Measurements from ENCODE around the gene TBC1D22A.
"Not testable (repeated sequence)": the region's sequence is repeated elsewhere in the genome, so short reads cannot be mapped to it uniquely, and the experiment has no call there.

TBC1D22A gene

GRCh38 chr22:46779023-46779422 is 16.6 kb downstream of the TBC1D22A start:
- Histone ChIP-seq H3K4me3 (ENCODE audit: low read length) (no peak overlapping the region), H3K27me3 (replicated peaks; ENCODE audit: control insufficient read depth, insufficient read depth, low read length) (no peaks in the 10 kb centered on the region), H3K36me3 (ENCODE audit: control insufficient read depth, insufficient read depth, low read length, severe bottlenecking) (no peaks in the 10 kb centered on the region), H3K9me3 (ENCODE audit: control insufficient read depth, low read length) (no peaks in the 10 kb centered on the region), H3K9ac (ENCODE audit: low read length) (no peak overlapping the region), H3K4me1 (ENCODE audit: control insufficient read depth, insufficient read depth, low read length) (peaks cover 2% of the 10 kb centered on the region)
- no peak for DNase-seq (ENCODE audit: low read depth)

GRCh38 chr22:46779651-46780050 is 17.2 kb downstream of the TBC1D22A start:
- Histone ChIP-seq H3K4me3 (ENCODE audit: low read length) (no peak overlapping the region), H3K4me1 (ENCODE audit: control insufficient read depth, insufficient read depth, low read length) (peaks cover 8% of the 10 kb centered on the region), H3K36me3 (ENCODE audit: control insufficient read depth, insufficient read depth, low read length, severe bottlenecking) (no peaks in the 10 kb centered on the region), H3K9ac (ENCODE audit: low read length) (no peak overlapping the region), H3K9me3 (ENCODE audit: control insufficient read depth, low read length) (no peaks in the 10 kb centered on the region), H3K27me3 (replicated peaks; ENCODE audit: control insufficient read depth, insufficient read depth, low read length) (no peaks in the 10 kb centered on the region)
- DNase-seq (ENCODE audit: low read depth), result no peak

- no peak for DNase-seq (ENCODE audit: low read depth)
- no peaks in the 10 kb centered on the region for H3K9me3 ChIP-seq (ENCODE audit: control insufficient read depth, low read length)
- H3K36me3 ChIP-seq (ENCODE audit: control insufficient read depth, insufficient read depth, low read length, severe bottlenecking), result no peaks in the 10 kb centered on the region
- H3K4me1 ChIP-seq (ENCODE audit: control insufficient read depth, insufficient read depth, low read length), result peaks cover 8% of the 10 kb centered on the region
- no peak overlapping the region for H3K4me3 ChIP-seq (ENCODE audit: low read length)
- no peak overlapping the region for H3K9ac ChIP-seq (ENCODE audit: low read length)
- H3K27me3 ChIP-seq (replicated peaks; ENCODE audit: control insufficient read depth, insufficient read depth, low read length), result no peaks in the 10 kb centered on the region
These were observed 18.0 kb downstream of the TBC1D22A start for GRCh38 chr22:46780453-46780852.

GRCh38 chr22:46781291-46781690 is 18.8 kb downstream of the TBC1D22A start:
- Histone ChIP-seq H3K27me3 (replicated peaks; ENCODE audit: control insufficient read depth, insufficient read depth, low read length) (no peaks in the 10 kb centered on the region), H3K36me3 (ENCODE audit: control insufficient read depth, insufficient read depth, low read length, severe bottlenecking) (no peaks in the 10 kb centered on the region), H3K9ac (ENCODE audit: low read length) (no peak overlapping the region), H3K4me3 (ENCODE audit: low read length) (no peak overlapping the region), H3K4me1 (ENCODE audit: control insufficient read depth, insufficient read depth, low read length) (peaks cover 8% of the 10 kb centered on the region), H3K9me3 (ENCODE audit: control insufficient read depth, low read length) (peaks cover 4% of the 10 kb centered on the region)
- DNase-seq (ENCODE audit: low read depth), result no peak

GRCh38 chr22:46782200-46782599 is 19.8 kb downstream of the TBC1D22A start:
- DNase-seq (ENCODE audit: low read depth); H3K36me3 ChIP-seq (ENCODE audit: control insufficient read depth, insufficient read depth, low read length, severe bottlenecking); H3K4me1 ChIP-seq (ENCODE audit: control insufficient read depth, insufficient read depth, low read length); H3K4me3 ChIP-seq (ENCODE audit: low read length); H3K9ac ChIP-seq (ENCODE audit: low read length); H3K9me3 ChIP-seq (ENCODE audit: control insufficient read depth, low read length); H3K27me3 ChIP-seq (replicated peaks; ENCODE audit: control insufficient read depth, insufficient read depth, low read length): not testable (repeated sequence)

GRCh38 chr22:46783721-46784120 is 21.3 kb downstream of the TBC1D22A start:
- Histone ChIP-seq H3K9ac (ENCODE audit: low read length) (no peak overlapping the region), H3K4me1 (ENCODE audit: control insufficient read depth, insufficient read depth, low read length) (peaks cover 8% of the 10 kb centered on the region), H3K36me3 (ENCODE audit: control insufficient read depth, insufficient read depth, low read length, severe bottlenecking) (no peaks in the 10 kb centered on the region), H3K27me3 (replicated peaks; ENCODE audit: control insufficient read depth, insufficient read depth, low read length) (no peaks in the 10 kb centered on the region), H3K4me3 (ENCODE audit: low read length) (no peak overlapping the region), H3K9me3 (ENCODE audit: control insufficient read depth, low read length) (peaks cover 6% of the 10 kb centered on the region)
- DNase-seq (ENCODE audit: low read depth), result peak; percentile 31

- Histone ChIP-seq H3K4me3 (ENCODE audit: low read length) (no peak overlapping the region), H3K9me3 (ENCODE audit: control insufficient read depth, low read length) (peaks cover 6% of the 10 kb centered on the region), H3K36me3 (ENCODE audit: control insufficient read depth, insufficient read depth, low read length, severe bottlenecking) (peaks cover 6% of the 10 kb centered on the region), H3K4me1 (ENCODE audit: control insufficient read depth, insufficient read depth, low read length) (peaks cover 16% of the 10 kb centered on the region), H3K9ac (ENCODE audit: low read length) (no peak overlapping the region), H3K27me3 (replicated peaks; ENCODE audit: control insufficient read depth, insufficient read depth, low read length) (no peaks in the 10 kb centered on the region)
- DNase-seq (ENCODE audit: low read depth), result no peak
These were observed 26.2 kb downstream of the TBC1D22A start for GRCh38 chr22:46788441-46789172.

- Histone ChIP-seq H3K4me1 (ENCODE audit: control insufficient read depth, insufficient read depth, low read length) (peaks cover 8% of the 10 kb centered on the region), H3K4me3 (ENCODE audit: low read length) (no peak overlapping the region), H3K27me3 (replicated peaks; ENCODE audit: control insufficient read depth, insufficient read depth, low read length) (no peaks in the 10 kb centered on the region)
These were observed 27.5 kb downstream of the TBC1D22A start for GRCh38 chr22:46789992-46790391.

GRCh38 chr22:46791201-46791731 is 28.8 kb downstream of the TBC1D22A start:
- H3K4me3 ChIP-seq (ENCODE audit: low read length), result no peak overlapping the region
- peaks cover 20% of the 10 kb centered on the region for H3K36me3 ChIP-seq (ENCODE audit: control insufficient read depth, insufficient read depth, low read length, severe bottlenecking)
- DNase-seq (ENCODE audit: low read depth), result no peak
- peaks cover 2% of the 10 kb centered on the region for H3K9me3 ChIP-seq (ENCODE audit: control insufficient read depth, low read length)
- H3K9ac ChIP-seq (ENCODE audit: low read length), result peak overlapping the region; percentile 51
- no peaks in the 10 kb centered on the region for H3K27me3 ChIP-seq (replicated peaks; ENCODE audit: control insufficient read depth, insufficient read depth, low read length)
- H3K4me1 ChIP-seq (ENCODE audit: control insufficient read depth, insufficient read depth, low read length), result peaks cover 8% of the 10 kb centered on the region

More at GRCh38 chr22:46789992-46790391, 27.5 kb downstream of the TBC1D22A start:
- Histone ChIP-seq H3K9ac (ENCODE audit: low read length) (no peak overlapping the region), H3K36me3 (ENCODE audit: control insufficient read depth, insufficient read depth, low read length, severe bottlenecking) (peaks cover 14% of the 10 kb centered on the region), H3K9me3 (ENCODE audit: control insufficient read depth, low read length) (peaks cover 6% of the 10 kb centered on the region)
- no peak for DNase-seq (ENCODE audit: low read depth)

- no peak for DNase-seq (ENCODE audit: low read depth)
- Histone ChIP-seq H3K4me1 (ENCODE audit: control insufficient read depth, insufficient read depth, low read length) (peaks cover 8% of the 10 kb centered on the region), H3K9me3 (ENCODE audit: control insufficient read depth, low read length) (no peaks in the 10 kb centered on the region), H3K27me3 (replicated peaks; ENCODE audit: control insufficient read depth, insufficient read depth, low read length) (no peaks in the 10 kb centered on the region), H3K36me3 (ENCODE audit: control insufficient read depth, insufficient read depth, low read length, severe bottlenecking) (peaks cover 20% of the 10 kb centered on the region), H3K4me3 (ENCODE audit: low read length) (no peak overlapping the region), H3K9ac (ENCODE audit: low read length) (no peak overlapping the region)
These were observed 29.8 kb downstream of the TBC1D22A start for GRCh38 chr22:46792061-46792796.

GRCh38 chr22:46792841-46793261 is 30.4 kb downstream of the TBC1D22A start:
- Histone ChIP-seq H3K9ac (ENCODE audit: low read length) (no peak overlapping the region), H3K4me1 (ENCODE audit: control insufficient read depth, insufficient read depth, low read length) (peaks cover 8% of the 10 kb centered on the region), H3K27me3 (replicated peaks; ENCODE audit: control insufficient read depth, insufficient read depth, low read length) (no peaks in the 10 kb centered on the region), H3K36me3 (ENCODE audit: control insufficient read depth, insufficient read depth, low read length, severe bottlenecking) (peaks cover 25% of the 10 kb centered on the region), H3K4me3 (ENCODE audit: low read length) (no peak overlapping the region), H3K9me3 (ENCODE audit: control insufficient read depth, low read length) (no peaks in the 10 kb centered on the region)
- no peak for DNase-seq (ENCODE audit: low read depth)

Measured in adipocyte (in vitro differentiated cells).